ENCODE results near the gene LRRC17. TPM values are rescaled to one million over a fixed set of nuclear protein-coding genes. Genes with fewer than 3 reads are reported as not detected.

LRRC17 gene
- total RNA-seq, 3 donors from 2014 or later = 1.3 to 1.9 (median 1.3) TPM

- no peaks in the 10 kb centered on the region for H3K4me1 ChIP-seq (ENCODE audit: low read depth)
- H3K36me3 ChIP-seq (ENCODE audit: low read depth) = no peaks in the 10 kb centered on the region
- H3K9me3 ChIP-seq = no peaks in the 10 kb centered on the region
- DNase-seq = no peak
- TF ChIP-seq, protein P1, sequence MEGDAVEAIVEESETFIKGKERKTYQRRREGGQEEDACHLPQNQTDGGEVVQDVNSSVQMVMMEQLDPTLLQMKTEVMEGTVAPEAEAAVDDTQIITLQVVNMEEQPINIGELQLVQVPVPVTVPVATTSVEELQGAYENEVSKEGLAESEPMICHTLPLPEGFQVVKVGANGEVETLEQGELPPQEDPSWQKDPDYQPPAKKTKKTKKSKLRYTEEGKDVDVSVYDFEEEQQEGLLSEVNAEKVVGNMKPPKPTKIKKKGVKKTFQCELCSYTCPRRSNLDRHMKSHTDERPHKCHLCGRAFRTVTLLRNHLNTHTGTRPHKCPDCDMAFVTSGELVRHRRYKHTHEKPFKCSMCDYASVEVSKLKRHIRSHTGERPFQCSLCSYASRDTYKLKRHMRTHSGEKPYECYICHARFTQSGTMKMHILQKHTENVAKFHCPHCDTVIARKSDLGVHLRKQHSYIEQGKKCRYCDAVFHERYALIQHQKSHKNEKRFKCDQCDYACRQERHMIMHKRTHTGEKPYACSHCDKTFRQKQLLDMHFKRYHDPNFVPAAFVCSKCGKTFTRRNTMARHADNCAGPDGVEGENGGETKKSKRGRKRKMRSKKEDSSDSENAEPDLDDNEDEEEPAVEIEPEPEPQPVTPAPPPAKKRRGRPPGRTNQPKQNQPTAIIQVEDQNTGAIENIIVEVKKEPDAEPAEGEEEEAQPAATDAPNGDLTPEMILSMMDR (IDR thresholded peaks at IDR 0.05) = no peak
- intact Hi-C loops (cut with DNase I, micrococcal nuclease) = no loop called here
- ATAC-seq = no peak
- no peak overlapping the region for H3K4me3 ChIP-seq
These were observed 4.1 kb downstream of the LRRC17 start for GRCh38 chr7:102916881-102917280.

GRCh38 chr7:102917436-102918353 lies 4.9 kb downstream of the LRRC17 start:
- intact Hi-C loops (cut with DNase I, micrococcal nuclease) = no loop called here
- H3K4me1 ChIP-seq (ENCODE audit: low read depth) = no peaks in the 10 kb centered on the region
- DNase-seq = no peak
- no peaks in the 10 kb centered on the region for H3K36me3 ChIP-seq (ENCODE audit: low read depth)
- TF ChIP-seq, protein P1 (IDR thresholded peaks at IDR 0.05) = no peak
- H3K9me3 ChIP-seq = no peaks in the 10 kb centered on the region
- H3K4me3 ChIP-seq = no peak overlapping the region
- no peak for ATAC-seq

DNA sequence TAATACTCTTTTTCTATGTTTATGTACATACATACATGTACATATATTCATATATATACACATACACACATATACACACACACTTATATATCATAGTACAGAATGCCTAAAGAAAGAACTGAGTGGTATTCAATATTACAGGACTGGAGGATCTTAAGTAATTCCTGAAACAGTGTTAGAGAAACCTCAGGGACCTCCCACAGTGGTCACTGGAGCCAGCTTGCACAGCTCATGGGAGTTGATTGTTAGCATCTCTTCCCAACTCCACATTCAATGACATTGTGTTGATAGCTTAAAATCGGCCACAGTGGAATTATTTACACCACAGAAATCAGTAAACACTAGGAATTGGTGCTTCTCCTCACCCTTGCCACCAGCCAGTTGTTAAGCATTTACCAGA lies 6.0 kb downstream of the LRRC17 start:
- Histone ChIP-seq H3K36me3 (ENCODE audit: low read depth) (no peaks in the 10 kb centered on the region), H3K9me3 (no peaks in the 10 kb centered on the region), H3K4me3 (no peak overlapping the region), H3K4me1 (ENCODE audit: low read depth) (no peaks in the 10 kb centered on the region)
- ATAC-seq (no peak), DNase-seq (no peak)
- intact Hi-C loops (cut with DNase I, micrococcal nuclease) = no loop called here
- TF ChIP-seq, protein P1 (IDR thresholded peaks at IDR 0.05) = no peak

GRCh38 chr7:102925976-102926782 lies 13.4 kb downstream of the LRRC17 start:
- Histone ChIP-seq H3K4me3 (no peak overlapping the region), H3K36me3 (ENCODE audit: low read depth) (no peaks in the 10 kb centered on the region), H3K4me1 (ENCODE audit: low read depth) (no peaks in the 10 kb centered on the region), H3K9me3 (no peaks in the 10 kb centered on the region)
- no peak for DNase-seq
- TF ChIP-seq, protein P1 (IDR thresholded peaks at IDR 0.05) = no peak
- intact Hi-C loops (cut with DNase I, micrococcal nuclease) = no loop called here
- no peak for ATAC-seq

DNA sequence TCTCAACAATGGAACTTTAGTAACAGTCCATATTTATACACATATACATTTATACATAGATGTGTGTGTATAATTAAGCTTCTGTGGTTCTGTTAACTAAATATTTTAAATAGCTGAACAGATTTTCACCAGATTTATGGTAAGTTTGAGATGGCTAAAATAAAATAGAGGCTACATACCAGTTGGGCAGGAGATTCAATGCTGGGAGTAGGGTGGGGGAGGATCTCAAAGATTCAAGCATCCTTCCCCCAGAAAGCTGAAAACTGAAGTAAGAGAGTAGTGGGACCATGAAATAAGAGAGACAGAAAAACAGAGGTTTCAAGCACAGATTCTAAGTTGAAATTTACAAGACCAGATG lies 14.0 kb downstream of the LRRC17 start:
- H3K36me3 ChIP-seq (ENCODE audit: low read depth) = no peaks in the 10 kb centered on the region
- no peak overlapping the region for H3K4me3 ChIP-seq
- ATAC-seq (no peak), DNase-seq (no peak)
- TF ChIP-seq, protein P1 (IDR thresholded peaks at IDR 0.05) = no peak
- no peaks in the 10 kb centered on the region for H3K4me1 ChIP-seq (ENCODE audit: low read depth)
- H3K9me3 ChIP-seq = no peaks in the 10 kb centered on the region
- intact Hi-C loops (cut with DNase I, micrococcal nuclease) = no loop called here

Data from mucosa of descending colon (tissue), 3 donors.